Stomach (tissue), 4 donors: ENCODE data around the gene MAPK4.

ENCODE experiments used
- POLR2A ChIP-seq, 4 donors: fragments of 450-650 bp; IDR thresholded peaks; one replicate each; pipeline ENCODE4 v1.6.1; 2016; ENCODE audit warnings: antibody characterized with exemption in 4 of 4, control low read depth in 2 of 4, mild to moderate bottlenecking in 1 of 4, moderate library complexity in 1 of 4
- POLR2AphosphoS5 ChIP-seq, 3 donors: sonication (generic); formaldehyde crosslinking; IDR thresholded peaks; one replicate each; pipeline ENCODE4 v1.6.1; 2016; ENCODE audit warnings: antibody characterized with exemption in 3 of 3

GRCh38 chr18:50686409-50686808, 126.5 kb downstream of the MAPK4 start:
- TF ChIP-seq POLR2AphosphoS5 (IDR thresholded peaks at IDR 0.05) (no peak), POLR2A (IDR thresholded peaks at IDR 0.05) (no peak)
